ENCODE data around the gene ZPR1. TPM values are rescaled to one million over a fixed set of nuclear protein-coding genes. Genes with fewer than 3 reads are reported as not detected.

ZPR1 gene
- total RNA-seq, 2 experiments from 2014 or later = 89.9 TPM

DNA sequence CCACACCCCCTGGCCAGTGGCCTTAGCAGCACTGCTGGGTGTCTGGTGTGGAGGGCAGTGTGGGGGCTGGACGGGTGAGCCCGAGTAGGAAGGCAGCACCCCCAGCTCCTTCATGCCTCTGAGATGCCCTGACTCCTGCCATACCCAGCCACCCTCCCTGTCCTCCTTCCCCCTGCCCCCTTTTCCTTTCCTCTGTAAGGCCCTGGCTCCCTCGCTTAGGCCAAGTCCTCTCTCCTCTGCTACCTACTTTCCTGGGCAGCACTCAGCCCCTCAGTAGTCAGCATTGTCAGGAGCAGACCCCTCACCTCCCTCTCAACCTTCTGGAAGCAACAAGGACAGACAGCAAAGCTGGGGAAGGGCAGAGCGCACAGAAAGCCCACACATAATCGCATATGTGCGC, 63.0 kb downstream of the ZPR1 start:
- Mint-ChIP-seq H3K36me3 (ENCODE audit: low read depth) (no peaks in the 10 kb centered on the region), H3K4me1 (ENCODE audit: low read depth) (no peaks in the 10 kb centered on the region), H3K27me3 (no peaks in the 10 kb centered on the region), H3K27ac (no peak overlapping the region), H3K4me3 (no peak overlapping the region), H3K9me3 (no peaks in the 10 kb centered on the region)
- intact Hi-C loops (cut with micrococcal nuclease) = no loop called here
- ChIA-PET POLR2A (no interaction called here), CTCF (no interaction called here)
- ATAC-seq = no peak
- TF ChIP-seq, protein P1, sequence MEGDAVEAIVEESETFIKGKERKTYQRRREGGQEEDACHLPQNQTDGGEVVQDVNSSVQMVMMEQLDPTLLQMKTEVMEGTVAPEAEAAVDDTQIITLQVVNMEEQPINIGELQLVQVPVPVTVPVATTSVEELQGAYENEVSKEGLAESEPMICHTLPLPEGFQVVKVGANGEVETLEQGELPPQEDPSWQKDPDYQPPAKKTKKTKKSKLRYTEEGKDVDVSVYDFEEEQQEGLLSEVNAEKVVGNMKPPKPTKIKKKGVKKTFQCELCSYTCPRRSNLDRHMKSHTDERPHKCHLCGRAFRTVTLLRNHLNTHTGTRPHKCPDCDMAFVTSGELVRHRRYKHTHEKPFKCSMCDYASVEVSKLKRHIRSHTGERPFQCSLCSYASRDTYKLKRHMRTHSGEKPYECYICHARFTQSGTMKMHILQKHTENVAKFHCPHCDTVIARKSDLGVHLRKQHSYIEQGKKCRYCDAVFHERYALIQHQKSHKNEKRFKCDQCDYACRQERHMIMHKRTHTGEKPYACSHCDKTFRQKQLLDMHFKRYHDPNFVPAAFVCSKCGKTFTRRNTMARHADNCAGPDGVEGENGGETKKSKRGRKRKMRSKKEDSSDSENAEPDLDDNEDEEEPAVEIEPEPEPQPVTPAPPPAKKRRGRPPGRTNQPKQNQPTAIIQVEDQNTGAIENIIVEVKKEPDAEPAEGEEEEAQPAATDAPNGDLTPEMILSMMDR (IDR thresholded peaks at IDR 0.05) = no peak
- DNase-seq = no peak

Other genes starting within 250 kb of the ZPR1 start
- 10 to 100 TPM; 26.6 to 28.6 TPM for gene BUD13, start 15.0 kb downstream of the ZPR1 start, total RNA-seq
- gene APOA5, start 3.9 kb upstream of the ZPR1 start, total RNA-seq = not detected
- not detected for gene APOA4, start 35.3 kb upstream of the ZPR1 start, total RNA-seq
- gene APOC3, start 41.9 kb upstream of the ZPR1 start, total RNA-seq = not detected
- gene APOA1, start 49.6 kb upstream of the ZPR1 start, total RNA-seq = not detected